HUES48 (cell line): ENCODE measurements around the gene CAPN5.
"Not testable (repeated sequence)": the region's sequence is repeated elsewhere in the genome, so short reads cannot be mapped to it uniquely, and the experiment has no call there.

Source experiments
- H3K27ac ChIP-seq: one replicate; pipeline ENCODE4 v1.7.0; 2013; ENCODE audit warnings: low read depth, low read length, inconsistent platforms
- H3K27me3 ChIP-seq: 2 replicates; pipeline ENCODE4 v1.6.1; 2013; ENCODE audit warnings: mild to moderate bottlenecking, low read length; ENCODE audit not compliant: control insufficient read depth, insufficient read depth
- H3K36me3 ChIP-seq: 2 replicates; pipeline ENCODE4 v1.6.1; 2013; ENCODE audit warnings: low read length; ENCODE audit not compliant: control insufficient read depth, insufficient read depth
- H3K4me1 ChIP-seq: 2 replicates; pipeline ENCODE4 v1.6.1; 2013; ENCODE audit warnings: mild to moderate bottlenecking, low read length; ENCODE audit not compliant: control insufficient read depth, insufficient read depth
- H3K4me3 ChIP-seq: 2 replicates; pipeline ENCODE4 v1.5.1; 2013; ENCODE audit warnings: mild to moderate bottlenecking, low read depth, low read length
- H3K9ac ChIP-seq: 2 replicates; pipeline ENCODE4 v1.6.1; 2013; ENCODE audit warnings: mild to moderate bottlenecking, low read depth, low read length, moderate library complexity
- H3K9me3 ChIP-seq: 2 replicates; pipeline ENCODE4 v1.6.1; 2013; ENCODE audit warnings: low read length; ENCODE audit not compliant: control insufficient read depth, insufficient read depth

Gene CAPN5

GRCh38 chr11:77042111-77042726, 24.6 kb upstream of the CAPN5 start:
- peaks cover 4% of the 10 kb centered on the region; the same call in 1 of the 2 replicates for H3K4me1 ChIP-seq
- H3K27ac ChIP-seq, result no peak overlapping the region
- H3K36me3 ChIP-seq, result no peaks in the 10 kb centered on the region
- H3K9me3 ChIP-seq, result no peaks in the 10 kb centered on the region
- no peak overlapping the region for H3K9ac ChIP-seq
- no peak overlapping the region for H3K4me3 ChIP-seq
- H3K27me3 ChIP-seq, result peaks cover 48% of the 10 kb centered on the region

DNA sequence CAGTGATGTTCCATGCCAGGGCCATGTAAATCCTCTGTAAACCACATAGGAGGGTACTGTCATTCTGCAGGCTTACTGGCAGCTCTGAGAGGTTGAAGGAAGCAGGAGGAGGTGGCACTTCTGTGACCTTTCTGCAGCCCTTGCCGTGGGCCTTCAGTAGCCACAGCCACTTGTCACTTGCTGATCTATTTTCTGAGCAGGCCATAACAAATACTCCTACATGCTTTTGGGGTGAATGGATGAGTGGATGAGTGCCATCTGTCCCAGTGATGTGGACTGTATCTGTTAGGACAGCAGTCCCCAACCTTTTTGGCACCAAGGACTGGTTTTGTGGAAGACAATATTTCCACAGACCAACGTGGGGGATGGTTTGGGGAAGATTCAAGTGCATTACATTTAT, 22.4 kb upstream of the CAPN5 start:
- H3K4me1 ChIP-seq, result peaks cover 4% of the 10 kb centered on the region; the same call in 1 of the 2 replicates
- no peaks in the 10 kb centered on the region for H3K36me3 ChIP-seq
- H3K9ac ChIP-seq, result no peak overlapping the region
- H3K4me3 ChIP-seq, result no peak overlapping the region
- no peaks in the 10 kb centered on the region for H3K9me3 ChIP-seq
- H3K27me3 ChIP-seq, result peaks cover 37% of the 10 kb centered on the region
- H3K27ac ChIP-seq, result no peak overlapping the region

DNA sequence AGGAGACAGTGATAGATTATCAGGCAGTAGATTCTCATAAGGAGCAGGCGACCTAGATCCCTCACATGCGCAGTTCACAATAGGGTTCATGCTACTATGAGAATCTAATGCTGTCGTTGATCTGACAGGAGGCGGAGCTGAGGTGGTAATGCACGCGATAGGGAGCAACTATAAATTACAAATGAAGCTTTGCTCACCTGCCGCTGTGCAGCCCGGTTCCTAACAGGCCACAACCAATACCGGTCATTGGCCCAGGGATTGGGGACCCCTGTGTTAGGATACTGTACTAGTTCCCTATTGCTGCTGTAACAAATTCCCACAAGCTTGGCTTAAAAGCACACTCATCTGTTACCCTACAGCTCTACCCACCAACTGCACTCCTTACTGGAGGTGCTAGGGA, 21.9 kb upstream of the CAPN5 start:
- no peak overlapping the region for H3K27ac ChIP-seq
- no peak overlapping the region for H3K4me3 ChIP-seq
- H3K9ac ChIP-seq, result no peak overlapping the region
- H3K27me3 ChIP-seq, result peaks cover 32% of the 10 kb centered on the region
- peaks cover 4% of the 10 kb centered on the region; the same call in 1 of the 2 replicates for H3K4me1 ChIP-seq
- H3K36me3 ChIP-seq, result no peaks in the 10 kb centered on the region
- H3K9me3 ChIP-seq, result no peaks in the 10 kb centered on the region

DNA sequence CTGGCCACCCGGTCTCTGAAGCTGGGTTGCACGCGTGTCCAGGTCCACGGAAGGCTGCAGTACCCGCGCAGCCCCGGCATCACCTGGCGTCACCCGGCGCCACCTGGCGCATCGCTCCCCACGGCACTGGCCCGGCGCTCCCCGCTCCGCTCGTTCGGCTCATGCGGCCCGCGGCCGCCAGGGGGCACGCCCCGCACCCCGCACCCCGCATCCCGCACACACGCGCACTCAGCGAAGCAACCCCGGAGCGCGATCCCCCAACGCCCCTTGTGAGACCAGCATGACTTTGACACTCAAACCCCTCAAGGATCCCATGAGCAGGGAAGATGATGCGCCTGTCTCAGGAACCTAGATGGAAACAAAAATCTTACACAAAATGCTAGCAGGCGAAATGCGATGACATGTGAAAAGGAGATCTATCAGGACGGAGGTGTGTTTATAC, 20.7 kb upstream of the CAPN5 start:
- Histone ChIP-seq H3K9me3 (no peaks in the 10 kb centered on the region), H3K27ac (no peak overlapping the region), H3K36me3 (no peaks in the 10 kb centered on the region), H3K9ac (no peak overlapping the region), H3K4me1 (peaks cover 4% of the 10 kb centered on the region; the same call in 1 of the 2 replicates), H3K4me3 (peak overlapping the region; percentile 45), H3K27me3 (peaks cover 20% of the 10 kb centered on the region)

DNA sequence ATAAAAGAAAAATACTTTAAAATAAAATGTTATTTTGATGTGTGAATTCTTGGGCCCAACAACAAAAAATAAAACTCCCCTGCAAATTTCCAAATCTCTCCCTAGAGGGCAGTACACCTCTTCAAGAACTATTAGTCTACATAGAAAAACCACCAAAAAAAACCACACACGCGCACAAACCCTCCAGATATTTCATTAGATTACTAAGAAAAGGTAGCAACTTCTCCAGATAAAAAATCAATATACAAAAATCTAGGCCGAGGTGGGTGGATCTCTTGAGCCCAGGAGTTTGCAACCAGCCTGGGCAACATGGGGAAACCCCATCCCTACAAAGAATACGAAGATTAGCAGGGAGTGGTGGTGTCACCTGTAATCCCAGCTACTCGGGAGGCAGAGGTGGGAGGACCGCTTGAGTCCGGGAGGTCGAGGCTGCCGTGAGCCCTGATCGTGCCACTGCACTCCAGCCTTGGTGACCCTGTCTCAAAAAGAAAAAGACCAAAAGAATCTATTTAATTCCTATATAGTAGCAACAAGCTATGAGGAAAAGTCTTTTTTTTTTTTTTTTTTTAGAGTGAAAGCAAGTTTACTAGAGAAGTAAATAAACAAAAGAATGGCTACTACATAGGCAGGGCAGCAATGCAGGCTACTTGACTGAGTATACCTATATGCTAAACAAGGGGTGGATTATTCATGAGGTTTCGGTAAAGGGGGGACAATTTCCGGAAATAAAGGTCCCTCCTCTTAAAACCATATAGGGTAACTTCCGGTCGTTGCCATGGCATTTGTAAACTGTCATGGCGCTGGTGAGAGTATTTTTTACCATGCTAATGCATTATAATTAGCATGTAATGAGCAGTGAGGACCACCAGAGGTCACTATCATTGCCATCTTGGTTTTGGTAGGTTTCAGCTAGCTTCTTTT, 19.5 kb upstream of the CAPN5 start:
- no peaks in the 10 kb centered on the region for H3K36me3 ChIP-seq
- H3K4me3 ChIP-seq, result peak overlapping the region; percentile 37
- H3K27me3 ChIP-seq, result peaks cover 11% of the 10 kb centered on the region
- peaks cover 4% of the 10 kb centered on the region; the same call in 1 of the 2 replicates for H3K4me1 ChIP-seq
- no peaks in the 10 kb centered on the region for H3K9me3 ChIP-seq
- peak overlapping the region; percentile 43 for H3K27ac ChIP-seq
- H3K9ac ChIP-seq, result no peak overlapping the region

GRCh38 chr11:77047928-77048446, 18.8 kb upstream of the CAPN5 start:
- peaks cover 11% of the 10 kb centered on the region for H3K27me3 ChIP-seq
- H3K9me3 ChIP-seq, H3K4me3 ChIP-seq, H3K9ac ChIP-seq, H3K4me1 ChIP-seq, H3K27ac ChIP-seq, H3K36me3 ChIP-seq: not testable (repeated sequence)

- Histone ChIP-seq H3K27me3 (peaks cover 11% of the 10 kb centered on the region), H3K9me3 (no peaks in the 10 kb centered on the region), H3K27ac (no peak overlapping the region), H3K4me3 (no peak overlapping the region), H3K9ac (no peak overlapping the region), H3K36me3 (no peaks in the 10 kb centered on the region), H3K4me1 (peaks cover 4% of the 10 kb centered on the region; the same call in 1 of the 2 replicates)
These were observed 17.7 kb upstream of the CAPN5 start for GRCh38 chr11:77049026-77049425.

DNA sequence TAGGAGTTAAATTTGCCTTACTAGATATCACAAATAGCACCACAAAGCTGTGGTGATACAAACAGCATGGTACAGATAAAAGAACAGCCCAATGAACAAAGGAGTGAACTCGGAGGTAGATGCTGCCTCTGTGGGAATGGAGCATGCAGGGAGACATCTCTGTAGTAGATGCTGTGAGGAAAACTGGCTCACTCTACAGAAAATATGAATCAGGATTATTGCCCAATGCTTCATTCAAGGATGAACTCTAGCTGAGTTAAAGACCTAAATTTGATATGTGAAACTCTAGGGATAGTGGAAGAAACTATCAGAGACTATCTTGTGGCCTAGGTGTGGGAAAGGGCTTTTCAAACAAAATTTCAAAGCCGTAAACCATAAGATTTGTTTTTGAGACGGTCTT, 15.3 kb upstream of the CAPN5 start:
- H3K27ac ChIP-seq, result no peak overlapping the region
- peaks cover under 1% of the 10 kb centered on the region; the same call in 1 of the 2 replicates for H3K4me1 ChIP-seq
- H3K27me3 ChIP-seq, result no peaks in the 10 kb centered on the region
- H3K4me3 ChIP-seq, result no peak overlapping the region
- H3K9ac ChIP-seq, result no peak overlapping the region
- no peaks in the 10 kb centered on the region for H3K9me3 ChIP-seq
- no peaks in the 10 kb centered on the region for H3K36me3 ChIP-seq

- Histone ChIP-seq H3K4me1 (no peaks in the 10 kb centered on the region), H3K27ac (no peak overlapping the region), H3K9ac (no peak overlapping the region), H3K36me3 (no peaks in the 10 kb centered on the region), H3K9me3 (no peaks in the 10 kb centered on the region), H3K4me3 (no peak overlapping the region), H3K27me3 (no peaks in the 10 kb centered on the region)
These were observed 14.3 kb upstream of the CAPN5 start for GRCh38 chr11:77052518-77052917.

DNA sequence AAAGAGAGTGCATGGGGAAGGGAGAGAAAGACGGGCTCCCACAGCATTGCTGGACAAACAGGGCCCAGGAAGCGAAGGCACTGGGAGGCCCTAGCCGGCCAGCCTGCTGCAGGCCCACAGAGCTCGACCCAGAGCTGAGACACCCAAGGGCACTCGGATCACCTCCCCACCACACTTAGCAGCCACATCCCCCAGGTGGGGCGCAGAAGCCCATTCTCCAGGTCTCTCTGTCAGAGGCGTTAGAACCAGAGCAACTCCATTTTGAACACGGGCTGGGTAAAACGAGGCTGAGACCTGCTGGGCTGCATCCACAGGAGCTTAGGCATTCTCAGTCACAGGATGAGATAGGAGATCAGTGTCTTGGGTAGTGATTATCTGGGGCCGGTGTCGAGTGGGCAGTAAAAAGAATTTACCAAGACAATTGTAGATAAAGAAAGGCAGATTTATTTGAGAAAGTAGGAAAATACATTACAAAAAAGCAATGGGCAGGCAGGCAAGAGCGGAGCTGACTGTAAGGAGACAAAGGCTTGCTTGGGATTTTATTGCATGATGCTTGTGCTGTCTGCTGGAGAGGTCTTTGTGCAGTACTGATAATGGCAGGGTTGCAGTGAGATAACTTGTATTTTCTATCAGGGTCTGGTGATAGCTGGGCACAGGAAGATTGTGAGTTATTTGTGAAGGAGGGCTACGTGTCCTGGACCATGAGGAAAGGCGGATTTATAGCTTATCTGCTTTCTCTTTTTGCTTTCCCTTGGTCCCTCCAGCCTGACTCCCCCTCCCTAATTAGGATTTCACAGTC, 13.4 kb upstream of the CAPN5 start:
- Histone ChIP-seq H3K4me1 (no peaks in the 10 kb centered on the region), H3K36me3 (no peaks in the 10 kb centered on the region), H3K4me3 (no peak overlapping the region), H3K9me3 (no peaks in the 10 kb centered on the region), H3K9ac (no peak overlapping the region), H3K27ac (no peak overlapping the region), H3K27me3 (no peaks in the 10 kb centered on the region)
